CD4-positive, alpha-beta T cell (primary cell): ENCODE data around the gene POU2F1. TPM values are rescaled to one million over a fixed set of nuclear protein-coding genes. Genes with fewer than 3 reads are reported as not detected.

Experiments used
- ATAC-seq: fragments of 200-7000 bp; cut with Tn5 transposase; one replicate; pipeline ENCODE4 v1.10.0; 2022; ENCODE audit warnings: mild to moderate bottlenecking; ENCODE audit not compliant: poor library complexity
- CTCF ChIA-PET: fragments of 350-600 bp; sonication (Branson Sonifier 250); formaldehyde crosslinking; loops from one replicate; lab custom pipeline; 2021; ENCODE audit warnings: antibody characterized with exemption, inconsistent platforms; lab: Charles Lee
- POLR2A ChIA-PET: fragments of 350-600 bp; sonication (Branson Sonifier 250); formaldehyde crosslinking; loops from one replicate; lab custom pipeline; 2021; ENCODE audit warnings: antibody characterized with exemption, inconsistent platforms; lab: Charles Lee
- DNase-seq, 14 experiments: peaks; one replicate each; pipeline ENCODE4 v3.0.0-alpha.2; 2013 to 2020; ENCODE audit warnings: mixed read lengths in 2 of 14
- H3K27ac ChIP-seq, 2 donors: one replicate each; pipeline versions ENCODE4 v1.5.1 to v1.7.0; 2013; ENCODE audit warnings: low read length in 2 of 2, low read depth in 1 of 2, mild to moderate bottlenecking in 1 of 2
- H3K27me3 ChIP-seq, 2 experiments: 1 replicate in 1 of 2; 2 replicates in 1 of 2; pipeline versions ENCODE4 v1.6.1 to v1.7.0; 2013; ENCODE audit warnings: low read length in 2 of 2, control low read depth in 1 of 2, mild to moderate bottlenecking in 1 of 2, moderate library complexity in 1 of 2; ENCODE audit not compliant: insufficient read depth in 2 of 2, control insufficient read depth in 1 of 2
- H3K36me3 ChIP-seq: one replicate; pipeline ENCODE4 v1.6.1; 2013; ENCODE audit warnings: low read length, control low read depth; ENCODE audit not compliant: insufficient read depth
- H3K4me1 ChIP-seq: one replicate; pipeline ENCODE4 v1.6.1; 2013; ENCODE audit warnings: low read length, control low read depth; ENCODE audit not compliant: insufficient read depth
- H3K4me3 ChIP-seq: one replicate; pipeline ENCODE4 v1.5.1; 2013; ENCODE audit warnings: mild to moderate bottlenecking, low read length, moderate library complexity
- H3K9me3 ChIP-seq, 2 experiments: 1 replicate in 1 of 2; 2 replicates in 1 of 2; pipeline versions ENCODE4 v1.6.1 to v1.7.0; 2013; ENCODE audit warnings: low read length in 2 of 2, mild to moderate bottlenecking in 2 of 2, control low read depth in 1 of 2, moderate library complexity in 1 of 2; ENCODE audit not compliant: control insufficient read depth in 1 of 2, insufficient read depth in 1 of 2
- H3K27ac Mint-ChIP-seq: one replicate; pipeline ENCODE4 v1.8.0; 2020; ENCODE audit warnings: mixed read lengths
- H3K27me3 Mint-ChIP-seq: one replicate; pipeline ENCODE4 v1.8.0; 2021; ENCODE audit warnings: mixed read lengths
- H3K36me3 Mint-ChIP-seq: one replicate; pipeline ENCODE4 v1.8.0; 2021; ENCODE audit warnings: low read depth, mixed read lengths
- H3K4me1 Mint-ChIP-seq: one replicate; pipeline ENCODE4 v1.8.0; 2021; ENCODE audit warnings: low read depth, mixed read lengths
- H3K4me3 Mint-ChIP-seq: one replicate; pipeline ENCODE4 v1.8.0; 2020; ENCODE audit warnings: mild to moderate bottlenecking, mixed read lengths
- H3K9me3 Mint-ChIP-seq: one replicate; pipeline ENCODE4 v1.8.0; 2020; ENCODE audit warnings: mixed read lengths
- CTCF ChIP-seq: fragments of 200-600 bp; IDR thresholded peaks from one replicate; pipeline ENCODE4 v1.8.0; 2022; ENCODE audit warnings: antibody characterized with exemption, mild to moderate bottlenecking
- intact Hi-C, 2 experiments: fragments of 100-400 bp; cut with DNase I in 1 of 2; cut with micrococcal nuclease in 1 of 2; formaldehyde crosslinking; loops; one replicate each; pipeline versions ENCODE4 v1.15.1 to v1.9.0; 2023 to 2025; cut with DNase I, micrococcal nuclease
- total RNA-seq, 174 experiments: library from RNA in 2 of 174; stranded (reverse) in 2 of 174; gene quantifications; one replicate each; pipeline ENCODE4 v1.2.3 and lab custom pipeline; 2021 to 2026

Gene POU2F1
- total RNA-seq, 2 experiments from 2014 or later: 27.0 to 28.6 TPM

GRCh38 chr1:167441222-167441621 lies 220.5 kb downstream of the POU2F1 start:
- ATAC-seq: no peak
- no peaks in the 10 kb centered on the region for H3K27me3 ChIP-seq
- Mint-ChIP-seq H3K27ac (peak overlapping the region; percentile 100), H3K4me3 (peak overlapping the region; percentile 54), H3K9me3 (no peaks in the 10 kb centered on the region), H3K27me3 (no peaks in the 10 kb centered on the region), H3K4me1 (peaks cover 87% of the 10 kb centered on the region), H3K36me3 (peaks cover 96% of the 10 kb centered on the region)
- H3K9me3 ChIP-seq: no peaks in the 10 kb centered on the region
- intact Hi-C loops: loop anchor here (5.0 to 10.0 kb wide), 4 partner anchors 39 to 376 kb away; partner anchors contain the start of gene POU2F1 (in 1 of the 2)
- CTCF ChIA-PET: interaction anchor here (1.4 to 2.3 kb wide), 2 partner anchors 93 to 174 kb away, joined by 7 to 8 read pairs; no protein-coding TSS in a partner anchor
- no peak for DNase-seq
- no peak overlapping the region for H3K4me3 ChIP-seq
- H3K4me1 ChIP-seq: peaks cover 86% of the 10 kb centered on the region
- peak overlapping the region in 1 of 2 donors; percentile 63 for H3K27ac ChIP-seq
- POLR2A ChIA-PET: interaction anchor here (1.0 to 8.0 kb wide), 6 partner anchors 8 to 221 kb away, joined by 3 to 91 read pairs (median 8); partner anchors contain the start of genes CD247 and POU2F1
- peaks cover 73% of the 10 kb centered on the region for H3K36me3 ChIP-seq
- no peak for TF ChIP-seq CTCF

GRCh38 chr1:167442142-167442848 lies 221.6 kb downstream of the POU2F1 start:
- TF ChIP-seq CTCF: peak; percentile 86
- Mint-ChIP-seq H3K27me3 (no peaks in the 10 kb centered on the region), H3K4me1 (peaks cover 89% of the 10 kb centered on the region), H3K36me3 (peaks cover 94% of the 10 kb centered on the region), H3K4me3 (peak overlapping the region; percentile 45), H3K9me3 (no peaks in the 10 kb centered on the region), H3K27ac (peak overlapping the region; percentile 100)
- Histone ChIP-seq H3K36me3 (peaks cover 62% of the 10 kb centered on the region), H3K4me3 (no peak overlapping the region), H3K9me3 (no peaks in the 10 kb centered on the region), H3K27ac (peak overlapping the region in 1 of 2 donors; percentile 41), H3K27me3 (no peaks in the 10 kb centered on the region), H3K4me1 (peaks cover 91% of the 10 kb centered on the region)
- peak; percentile 84 for ATAC-seq
- POLR2A ChIA-PET: interaction anchor here (0.6 to 8.0 kb wide), 10 partner anchors 9 to 222 kb away, joined by 3 to 91 read pairs (median 6); partner anchors contain the start of genes CD247 and POU2F1
- CTCF ChIA-PET: interaction anchor here (0.7 to 2.3 kb wide), 5 partner anchors 15 to 222 kb away, joined by 3 to 8 read pairs (median 4); partner anchors contain the start of gene POU2F1
- DNase-seq: peak; percentile 79 to 92 (median 88)
- intact Hi-C loops: loop anchor here (1.0 to 10.0 kb wide), 6 partner anchors 40 to 377 kb away; partner anchors contain the start of gene POU2F1 (in 1 of the 2)

GRCh38 chr1:167442854-167443565 lies 222.3 kb downstream of the POU2F1 start:
- peak overlapping the region; percentile 45 for H3K4me3 Mint-ChIP-seq
- H3K4me1 ChIP-seq: peaks cover 95% of the 10 kb centered on the region

More at GRCh38 chr1:167442854-167443565, 222.3 kb downstream of the POU2F1 start:
- H3K27me3 ChIP-seq: no peaks in the 10 kb centered on the region
- no peaks in the 10 kb centered on the region for H3K9me3 ChIP-seq
- no peak overlapping the region for H3K4me3 ChIP-seq
- Mint-ChIP-seq H3K9me3 (no peaks in the 10 kb centered on the region), H3K4me1 (peaks cover 89% of the 10 kb centered on the region), H3K27ac (peak overlapping the region; percentile 100), H3K27me3 (no peaks in the 10 kb centered on the region), H3K36me3 (peaks cover 94% of the 10 kb centered on the region)
- H3K27ac ChIP-seq: peak overlapping the region; percentile 33 to 41
- peaks cover 55% of the 10 kb centered on the region for H3K36me3 ChIP-seq
- POLR2A ChIA-PET: interaction anchor here (0.8 to 8.0 kb wide), 10 partner anchors 8 to 223 kb away, joined by 3 to 91 read pairs (median 5); partner anchors contain the start of genes CD247 and POU2F1
- CTCF ChIA-PET: interaction anchor here (0.7 to 2.3 kb wide), 6 partner anchors 16 to 223 kb away, joined by 3 to 8 read pairs (median 4); partner anchors contain the start of genes CD247 and POU2F1
- TF ChIP-seq CTCF: no peak
- DNase-seq: no peak
- intact Hi-C loops: loop anchor here (1.0 to 10.0 kb wide), 6 partner anchors 41 to 378 kb away; partner anchors contain the start of gene POU2F1 (in 1 of the 2)
- ATAC-seq: no peak
